Left ventricle myocardium inferior (tissue), 1 donor: ENCODE data around the gene AIMP2. TPM values are rescaled to one million over a fixed set of nuclear protein-coding genes. Genes with fewer than 3 reads are reported as not detected.
"Not testable (repeated sequence)": the region's sequence is repeated elsewhere in the genome, so short reads cannot be mapped to it uniquely, and the experiment has no call there.

Experiments used
- DNase-seq: peaks from one replicate; pipeline ENCODE4 v3.0.0-alpha.2; 2020
- H3K27ac ChIP-seq: fragments of 200-600 bp; replicated peaks from 2 replicates; pipeline ENCODE4 v1.8.0; 2021
- H3K27me3 ChIP-seq: fragments of 200-600 bp; 2 replicates; pipeline ENCODE4 v1.8.0; 2021; ENCODE audit warnings: low read depth
- H3K36me3 ChIP-seq: fragments of 200-600 bp; 2 replicates; pipeline ENCODE4 v1.8.0; 2021
- H3K4me1 ChIP-seq: fragments of 200-600 bp; 2 replicates; pipeline ENCODE4 v1.8.0; 2021
- H3K4me3 ChIP-seq: fragments of 200-600 bp; 2 replicates; pipeline ENCODE4 v1.8.0; 2021; ENCODE audit warnings: mild to moderate bottlenecking, moderate library complexity
- H3K9me3 ChIP-seq: fragments of 200-600 bp; replicated peaks from 2 replicates; pipeline ENCODE4 v1.8.0; 2021
- CTCF ChIP-seq: fragments of 200-600 bp; IDR thresholded peaks from 2 replicates; pipeline ENCODE4 v1.8.0; 2021; ENCODE audit warnings: antibody characterized with exemption, mild to moderate bottlenecking, borderline replicate concordance
- intact Hi-C: fragments of 100-400 bp; cut with micrococcal nuclease; formaldehyde crosslinking; loops from one replicate; pipeline ENCODE4 v1.11.0; 2022
- total RNA-seq: library from RNA; stranded (reverse); fragmentation: NEBNext Ultra II Directional; extraction: Animal tissue kit (Norgen Biotek cat#: 25700); gene quantifications from one replicate; pipeline ENCODE4 v1.2.1, GENCODE V29; 2021
- donor health status: DM: no; HTN: yes; CAD: no; lungs with severe emphysema.

Gene AIMP2
- total RNA-seq, 1 donor from 2014 or later, result 49.1 TPM

DNA sequence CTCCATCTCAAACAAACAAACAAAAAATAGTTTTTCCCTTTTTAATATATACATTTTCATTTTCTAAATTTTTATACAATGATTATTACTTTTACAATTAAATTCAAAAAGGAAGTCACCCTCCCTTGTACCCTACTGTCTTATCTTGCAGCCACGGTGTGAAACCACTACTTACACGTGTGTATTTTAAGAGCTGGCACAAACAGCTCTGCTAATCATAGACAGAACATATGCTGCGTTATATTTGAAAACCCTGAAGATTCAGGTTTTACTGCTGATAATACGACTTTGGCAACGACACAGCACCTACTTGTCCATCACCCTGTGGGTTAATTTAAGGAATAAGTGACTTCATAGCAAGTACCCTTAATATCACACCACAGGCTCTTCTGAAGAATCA, 23.1 kb downstream of the AIMP2 start:
- TF ChIP-seq CTCF, result no peak
- Histone ChIP-seq H3K27ac (no peak overlapping the region), H3K4me3 (no peak overlapping the region), H3K4me1 (peaks cover 21% of the 10 kb centered on the region), H3K27me3 (no peaks in the 10 kb centered on the region), H3K9me3 (no peaks in the 10 kb centered on the region), H3K36me3 (peaks cover 81% of the 10 kb centered on the region)
- intact Hi-C loops, result no loop called here
- no peak for DNase-seq

DNA sequence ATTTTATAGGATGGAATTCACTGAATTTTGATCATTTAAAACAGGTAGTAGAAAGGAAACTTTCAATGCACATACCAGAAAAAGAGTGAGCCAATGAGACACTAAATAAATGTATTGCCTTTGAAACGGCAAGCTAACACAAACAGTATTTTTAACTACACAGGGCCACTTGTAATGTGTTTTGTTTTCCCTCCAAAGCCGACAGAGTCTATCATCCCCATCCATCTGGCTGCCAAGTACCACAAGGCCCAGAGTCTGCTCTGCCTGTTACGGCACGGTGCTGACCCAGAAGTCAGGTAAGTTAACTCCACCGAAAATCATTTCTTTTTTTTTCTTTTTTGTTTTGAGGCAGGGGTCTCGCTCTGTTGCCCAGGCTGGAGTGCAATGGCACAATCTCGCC, 23.6 kb downstream of the AIMP2 start:
- intact Hi-C loops, result no loop called here
- H3K36me3 ChIP-seq, result peaks cover 81% of the 10 kb centered on the region
- TF ChIP-seq CTCF, result no peak

DNA sequence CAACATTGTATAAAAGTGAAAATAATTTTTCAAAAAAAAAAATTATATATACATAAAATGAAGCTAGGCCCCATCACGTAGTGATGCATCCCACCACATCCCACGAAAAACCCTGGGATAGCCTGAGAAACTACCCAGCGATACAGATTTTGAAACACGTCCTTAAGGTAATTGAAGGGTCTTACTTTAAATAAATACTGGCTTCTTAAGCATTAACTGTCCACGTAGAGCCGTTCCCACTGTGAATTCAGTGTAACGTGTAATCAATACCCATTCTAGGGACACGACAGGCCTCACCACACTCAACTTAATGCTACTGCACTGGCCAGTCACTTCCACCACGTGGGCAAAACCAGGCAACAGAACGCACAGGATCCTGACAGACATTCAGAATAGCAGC, 26.1 kb downstream of the AIMP2 start:
- Histone ChIP-seq H3K4me3 (no peak overlapping the region), H3K36me3 (peaks cover 84% of the 10 kb centered on the region), H3K4me1 (peaks cover 16% of the 10 kb centered on the region), H3K27ac (no peak overlapping the region), H3K27me3 (no peaks in the 10 kb centered on the region), H3K9me3 (no peaks in the 10 kb centered on the region)
- intact Hi-C loops, result no loop called here
- no peak for TF ChIP-seq CTCF
- DNase-seq, result no peak

More for the DNA sequence above, 23.6 kb downstream of the AIMP2 start:
- Histone ChIP-seq H3K4me3 (no peak overlapping the region), H3K4me1 (peaks cover 17% of the 10 kb centered on the region), H3K9me3 (no peaks in the 10 kb centered on the region), H3K27me3 (no peaks in the 10 kb centered on the region), H3K27ac (no peak overlapping the region)
- DNase-seq, result no peak

GRCh38 chr7:6035686-6036085, 26.6 kb downstream of the AIMP2 start:
- peaks cover 16% of the 10 kb centered on the region for H3K4me1 ChIP-seq
- DNase-seq, result no peak
- intact Hi-C loops, result no loop called here
- H3K9me3 ChIP-seq, result no peaks in the 10 kb centered on the region
- H3K4me3 ChIP-seq, result no peak overlapping the region
- H3K27ac ChIP-seq, result no peak overlapping the region
- peaks cover 89% of the 10 kb centered on the region for H3K36me3 ChIP-seq
- H3K27me3 ChIP-seq, result no peaks in the 10 kb centered on the region
- TF ChIP-seq CTCF, result no peak

DNA sequence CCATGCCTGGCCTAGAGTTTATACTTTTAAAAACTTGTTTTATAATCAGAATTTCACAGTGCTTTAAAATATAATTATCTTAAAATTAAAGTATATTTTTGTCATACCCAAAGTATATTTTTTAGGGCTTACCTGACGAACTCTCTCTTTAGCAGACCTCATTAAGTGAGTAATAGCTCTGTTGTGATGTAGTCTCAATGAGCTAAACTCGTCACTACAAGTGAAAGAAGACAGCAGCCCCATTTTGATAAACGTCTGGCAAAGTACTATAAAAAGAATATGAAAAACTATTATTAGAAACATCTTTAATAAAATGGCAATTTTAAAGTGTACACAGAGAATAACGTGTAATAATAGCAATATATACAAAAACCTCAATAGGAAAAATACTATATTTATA, 40.7 kb downstream of the AIMP2 start:
- peak overlapping the region; percentile 21 for H3K27ac ChIP-seq
- peaks cover 82% of the 10 kb centered on the region for H3K36me3 ChIP-seq
- DNase-seq, result no peak
- no peaks in the 10 kb centered on the region for H3K9me3 ChIP-seq
- intact Hi-C loops, result loop anchor here (2.0 kb wide), 1 partner anchor 21 kb away; no protein-coding TSS in a partner anchor
- no peaks in the 10 kb centered on the region for H3K27me3 ChIP-seq
- no peak overlapping the region for H3K4me3 ChIP-seq
- peaks cover 9% of the 10 kb centered on the region for H3K4me1 ChIP-seq
- no peak for TF ChIP-seq CTCF

DNA sequence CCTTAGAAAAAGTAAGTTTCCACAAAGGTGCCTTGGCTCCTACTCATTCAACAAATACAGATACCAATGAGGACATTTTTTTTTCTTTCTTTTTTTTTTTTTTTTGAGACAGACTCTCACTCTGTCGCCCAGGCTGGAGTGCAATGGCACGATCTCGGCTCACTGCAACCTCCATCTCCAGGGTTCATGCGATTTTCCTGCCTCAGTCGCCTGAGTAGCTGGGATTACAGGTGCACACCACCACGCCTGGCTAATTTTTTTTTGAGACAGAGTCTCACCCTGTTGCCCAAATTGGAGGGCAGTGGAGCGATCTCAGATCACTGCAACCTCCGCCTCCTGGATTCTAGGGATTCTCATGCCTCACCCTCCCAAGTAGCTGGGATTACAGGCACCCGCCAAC, 42.1 kb downstream of the AIMP2 start:
- DNase-seq, H3K4me3 ChIP-seq, H3K27me3 ChIP-seq, intact Hi-C loops, H3K9me3 ChIP-seq, H3K27ac ChIP-seq, H3K4me1 ChIP-seq: not testable (repeated sequence)
- H3K36me3 ChIP-seq, result peaks cover 70% of the 10 kb centered on the region
